Muscle of leg (tissue), 16 donors: ENCODE results near the gene PRSS8. TPM values are rescaled to one million over a fixed set of nuclear protein-coding genes. Genes with fewer than 3 reads are reported as not detected.
A peak's percentile ranks its signal among the peaks of the same experiment; 100 is the strongest.

Source experiments
- DNase-seq: peaks from one replicate; pipeline ENCODE4 v3.0.0; 2013
- H3K27ac ChIP-seq: one replicate; pipeline ENCODE4 v1.5.1; 2013; ENCODE audit warnings: mild to moderate bottlenecking, low read length, control low read depth
- H3K27me3 ChIP-seq: one replicate; pipeline ENCODE4 v1.6.1; 2013; ENCODE audit warnings: low read length; ENCODE audit not compliant: control insufficient read depth, insufficient read depth
- H3K36me3 ChIP-seq: one replicate; pipeline ENCODE4 v1.6.1; 2013; ENCODE audit warnings: low read length; ENCODE audit not compliant: control insufficient read depth, insufficient read depth
- H3K4me1 ChIP-seq: one replicate; pipeline ENCODE4 v1.6.1; 2013; ENCODE audit warnings: low read length; ENCODE audit not compliant: control insufficient read depth, insufficient read depth
- H3K4me3 ChIP-seq: one replicate; pipeline ENCODE4 v1.5.1; 2013; ENCODE audit warnings: low read length, control low read depth
- H3K9me3 ChIP-seq: replicated peaks from 2 replicates; pipeline ENCODE4 v1.6.1; 2013; ENCODE audit warnings: low read depth, low read length; ENCODE audit not compliant: control insufficient read depth
- WGBS: methylation state at CpG from one replicate; pipeline ENCODE4 v1.1.5; 2013; ENCODE audit warnings: missing lambda C conversion rate; ENCODE audit not compliant: insufficient coverage; 5-methylcytosine and 5-hydroxymethylcytosine counted together
- long read RNA-seq, 11 donors: transcript quantifications; one replicate each; lab custom pipeline, GENCODE V29; 2026
- polyA plus RNA-seq, 8 donors: library from polyadenylated mRNA; unstranded; fragments of 120-200 nt; gene quantifications; one replicate each; pipeline versions ENCODE4 v1.2.1 to v1.2.3, GENCODE V29; 2013; ENCODE audit warnings: inconsistent platforms in 1 of 8, low replicate concordance in 1 of 8; ENCODE audit not compliant: insufficient read length in 8 of 8, insufficient read depth in 1 of 8
- total RNA-seq: library from RNA; stranded (reverse); fragments of 120-200 nt; gene quantifications from one replicate; pipeline ENCODE4 v1.2.4, GENCODE V29; 2013

PRSS8 gene
- total RNA-seq, result not detected
- polyA plus RNA-seq, result 10 to 100 TPM in 1 of 8 donors, 1 to 10 TPM in 2, under 1 TPM in 4, not detected in 1; 0.14 to 13.1 (median 0.47) TPM
- long read RNA-seq, donor 1, result 0 reads
- long read RNA-seq, donor 2, result 0 reads
- long read RNA-seq, donor 3, result 0 reads
- long read RNA-seq, donor 4, result 0 reads
- long read RNA-seq, donor 5, result 0 reads
- long read RNA-seq, donor 6, result 0 reads
- long read RNA-seq, donor 7, result 0 reads
- long read RNA-seq, donor 8, result 0 reads
- long read RNA-seq, donor 9, result 0 reads
- long read RNA-seq, donor 10, result 0 reads
- long read RNA-seq, donor 11, result 0 reads

- WGBS, result 20% methylated on average over 18 of the region's 22 CpGs
- H3K4me3 ChIP-seq, result no peak within 1 kb of the TSS
- H3K36me3 ChIP-seq, result peaks cover 23% of the 10 kb centered on the region
- peaks cover 25% of the 10 kb centered on the region for H3K4me1 ChIP-seq
- DNase-seq, result peak; percentile 4
- H3K27ac ChIP-seq, result no peak within 1 kb of the TSS
- no peaks in the 10 kb centered on the region for H3K9me3 ChIP-seq
- peaks cover 2% of the 10 kb centered on the region for H3K27me3 ChIP-seq
Observed at GRCh38 chr16:31135535-31136286, at the start of gene PRSS8. TSS of gene PRSS8 (minus strand) at chr16:31135727. CDS start at chr16:31135498, 229 bp downstream.

- Histone ChIP-seq H3K27me3 (no peaks in the 10 kb centered on the region), H3K9me3 (no peaks in the 10 kb centered on the region), H3K36me3 (peaks cover 77% of the 10 kb centered on the region), H3K27ac (no peak overlapping the region), H3K4me3 (no peak overlapping the region), H3K4me1 (peaks cover 25% of the 10 kb centered on the region)
- no peak for DNase-seq
- WGBS, result 92% methylated on average over 14 of the region's 14 CpGs
Observed at GRCh38 chr16:31184888-31185287, 49.4 kb upstream of the PRSS8 start.

- H3K4me3 ChIP-seq, result no peak overlapping the region
- DNase-seq, result no peak
- WGBS, result 60% methylated on average over 3 of the region's 10 CpGs
- H3K27ac ChIP-seq, result no peak overlapping the region
- H3K4me1 ChIP-seq, result peaks cover 29% of the 10 kb centered on the region
- H3K9me3 ChIP-seq, result no peaks in the 10 kb centered on the region
- H3K36me3 ChIP-seq, result peaks cover 66% of the 10 kb centered on the region
- no peaks in the 10 kb centered on the region for H3K27me3 ChIP-seq
Observed at GRCh38 chr16:31183432-31184428, 48.2 kb upstream of the PRSS8 start.

- WGBS, result 14% methylated on average over 5 of the region's 7 CpGs
- H3K4me1 ChIP-seq, result peaks cover 29% of the 10 kb centered on the region
Observed at GRCh38 chr16:31182391-31182790, 46.9 kb upstream of the PRSS8 start.

GRCh38 chr16:31181102-31181830, 45.7 kb upstream of the PRSS8 start:
- peaks cover 29% of the 10 kb centered on the region for H3K4me1 ChIP-seq
- no peaks in the 10 kb centered on the region for H3K27me3 ChIP-seq
- WGBS, result 1% methylated on average over 14 of the region's 31 CpGs
- peak; percentile 60 for DNase-seq
- H3K36me3 ChIP-seq, result peaks cover 43% of the 10 kb centered on the region
- peak overlapping the region; percentile 97 for H3K4me3 ChIP-seq
- H3K27ac ChIP-seq, result peak overlapping the region; percentile 98
- no peaks in the 10 kb centered on the region for H3K9me3 ChIP-seq

More at GRCh38 chr16:31182391-31182790, 46.9 kb upstream of the PRSS8 start:
- no peak for DNase-seq
- Histone ChIP-seq H3K27ac (no peak overlapping the region), H3K27me3 (no peaks in the 10 kb centered on the region), H3K9me3 (no peaks in the 10 kb centered on the region), H3K36me3 (peaks cover 55% of the 10 kb centered on the region), H3K4me3 (peak overlapping the region; percentile 97)

GRCh38 chr16:31179747-31180459, 44.4 kb upstream of the PRSS8 start, which contains the start of gene FUS:
TSS of gene FUS (plus strand) at chr16:31180139. CDS start at chr16:31180215, 76 bp downstream.
- Histone ChIP-seq H3K27ac (peak within 1 kb of the TSS; percentile 98), H3K4me1 (peaks cover 29% of the 10 kb centered on the region), H3K4me3 (peak within 1 kb of the TSS; percentile 97), H3K9me3 (no peaks in the 10 kb centered on the region), H3K36me3 (peaks cover 30% of the 10 kb centered on the region), H3K27me3 (no peaks in the 10 kb centered on the region)
- DNase-seq, result peak; percentile 96
- WGBS, result 0% methylated on average over 55 of the region's 69 CpGs

GRCh38 chr16:31179219-31179746, 43.8 kb upstream of the PRSS8 start:
- DNase-seq, result no peak
- Histone ChIP-seq H3K27me3 (no peaks in the 10 kb centered on the region), H3K9me3 (no peaks in the 10 kb centered on the region), H3K36me3 (peaks cover 25% of the 10 kb centered on the region), H3K4me3 (peak overlapping the region; percentile 97), H3K27ac (peak overlapping the region; percentile 98), H3K4me1 (peaks cover 29% of the 10 kb centered on the region)
- WGBS, result 4% methylated on average over 27 of the region's 27 CpGs

- no peak overlapping the region for H3K27ac ChIP-seq
- WGBS, result 61% methylated on average over 2 of the region's 3 CpGs
- H3K9me3 ChIP-seq, result no peaks in the 10 kb centered on the region
- DNase-seq, result no peak
- H3K36me3 ChIP-seq, result peaks cover 5% of the 10 kb centered on the region
- peaks cover 13% of the 10 kb centered on the region for H3K4me1 ChIP-seq
- H3K4me3 ChIP-seq, result no peak overlapping the region
- no peaks in the 10 kb centered on the region for H3K27me3 ChIP-seq
Observed at GRCh38 chr16:31177136-31177535, 41.6 kb upstream of the PRSS8 start.
